A673 (cell line): ENCODE measurements around the gene WDR49. TPM values are rescaled to one million over a fixed set of nuclear protein-coding genes. Genes with fewer than 3 reads are reported as not detected.
"Not testable (repeated sequence)": the region's sequence is repeated elsewhere in the genome, so short reads cannot be mapped to it uniquely, and the experiment has no call there.

Source experiments
- BruUV-seq: library from RNA; stranded (reverse); fragments of 400-500 nt; replicated peaks from 2 replicates; lab custom pipeline; 2021; lab: Mats Ljungman, UMichigan
- CTCF ChIA-PET: fragments of 300-600 bp; sonication (Branson Sonifier 250); formaldehyde crosslinking; loops from one replicate; lab custom pipeline; 2022; ENCODE audit warnings: antibody characterized with exemption; lab: Charles Lee
- POLR2A ChIA-PET: fragments of 300-600 bp; sonication (Branson Sonifier 250); formaldehyde crosslinking; loops from one replicate; lab custom pipeline; 2022; ENCODE audit warnings: antibody characterized with exemption; ENCODE audit not compliant: low non-redundant PET; lab: Charles Lee
- DNase-seq: peaks from one replicate; pipeline ENCODE4 v3.0.0-alpha.2; 2015; ENCODE audit warnings: low spot score
- H3K27ac ChIP-seq: fragments of 200-600 bp; sonication (generic); 2 replicates; pipeline ENCODE4 v1.5.1; 2016; ENCODE audit warnings: mixed run types, low read depth, mild to moderate bottlenecking, mixed read lengths, antibody characterized with exemption, low read length; ENCODE audit not compliant: poor library complexity, severe bottlenecking
- H3K27me3 ChIP-seq: fragments of 200-600 bp; sonication (generic); replicated peaks from 2 replicates; pipeline ENCODE4 v1.6.1; 2017; ENCODE audit warnings: mixed run types, low read depth, mild to moderate bottlenecking, mixed read lengths, antibody characterized with exemption, low read length; ENCODE audit not compliant: insufficient read depth, poor library complexity
- H3K36me3 ChIP-seq: fragments of 200-600 bp; sonication (generic); 2 replicates; pipeline ENCODE4 v1.6.1; 2016; ENCODE audit warnings: mixed run types, mild to moderate bottlenecking, mixed read lengths, antibody characterized with exemption, low read length; ENCODE audit not compliant: insufficient read depth, poor library complexity, severe bottlenecking
- H3K4me1 ChIP-seq: fragments of 200-600 bp; sonication (generic); 2 replicates; pipeline ENCODE4 v1.6.1; 2017; ENCODE audit warnings: mixed run types, mild to moderate bottlenecking, mixed read lengths, antibody characterized with exemption, low read length; ENCODE audit not compliant: insufficient read depth, poor library complexity, severe bottlenecking
- H3K4me3 ChIP-seq: fragments of 200-600 bp; sonication (generic); 2 replicates; pipeline ENCODE4 v1.5.1; 2016; ENCODE audit warnings: low read depth, mixed run types, mild to moderate bottlenecking, mixed read lengths, low read length; ENCODE audit not compliant: poor library complexity, severe bottlenecking
- H3K9me3 ChIP-seq: fragments of 200-600 bp; sonication (generic); 2 replicates; pipeline ENCODE4 v1.6.1; 2016; ENCODE audit warnings: mixed run types, low read depth, mild to moderate bottlenecking, mixed read lengths, antibody characterized with exemption, low read length; ENCODE audit not compliant: poor library complexity, severe bottlenecking
- EZH2 ChIP-seq: fragments of 200-600 bp; sonication (generic); IDR thresholded peaks from 2 replicates; pipeline ENCODE4 v1.6.1; 2017; ENCODE audit warnings: borderline replicate concordance, low read depth, mild to moderate bottlenecking, mixed read lengths, antibody characterized with exemption, low read length; ENCODE audit not compliant: poor library complexity, severe bottlenecking
- intact Hi-C: fragments of 100-400 bp; cut with micrococcal nuclease; formaldehyde crosslinking; loops from one replicate; pipeline ENCODE4 v1.10.0; 2022; ENCODE audit not compliant: unreplicated experiment
- total RNA-seq: library from RNA; stranded (reverse); gene quantifications from 2 replicates; pipeline ENCODE4 v1.2.3, GENCODE V29; 2021
- TF ChIP-seq, protein P1 (sequence below): fragments of 300-800, 200-600 bp; sonication (generic); conservative IDR thresholded peaks from 2 replicates; pipeline ENCODE4 v1.5.1; 2017; ENCODE audit warnings: low read depth, mild to moderate bottlenecking, antibody characterized with exemption, low read length, moderate library complexity, mixed read lengths

WDR49 gene
- total RNA-seq, 1 experiment from 2014 or later, result not detected

DNA sequence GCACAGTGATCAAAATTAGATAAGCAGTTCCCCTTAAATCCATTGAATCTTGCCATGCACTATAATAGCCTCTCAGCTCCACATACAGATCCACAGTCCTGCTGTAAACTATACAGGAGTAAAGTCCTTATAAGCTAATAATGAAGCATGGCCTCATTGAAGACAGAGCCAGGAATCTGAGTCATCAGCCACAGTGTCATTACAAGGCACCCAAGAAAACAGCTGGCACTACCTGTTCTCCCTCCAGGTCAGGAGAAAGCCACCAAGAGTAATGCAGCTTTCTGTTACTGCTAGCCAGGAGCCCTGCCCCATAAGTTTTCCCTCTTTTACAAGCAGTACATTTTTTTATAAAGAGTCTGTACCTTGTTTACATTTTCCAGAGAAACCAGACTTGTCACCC is 27.3 kb downstream of the WDR49 start:
- no peaks in the 10 kb centered on the region for H3K9me3 ChIP-seq
- no peaks in the 10 kb centered on the region for H3K27me3 ChIP-seq
- ChIA-PET CTCF (no interaction called here), POLR2A (no interaction called here)
- no peak overlapping the region for H3K4me3 ChIP-seq
- TF ChIP-seq EZH2, result no peak
- TF ChIP-seq, protein P1, sequence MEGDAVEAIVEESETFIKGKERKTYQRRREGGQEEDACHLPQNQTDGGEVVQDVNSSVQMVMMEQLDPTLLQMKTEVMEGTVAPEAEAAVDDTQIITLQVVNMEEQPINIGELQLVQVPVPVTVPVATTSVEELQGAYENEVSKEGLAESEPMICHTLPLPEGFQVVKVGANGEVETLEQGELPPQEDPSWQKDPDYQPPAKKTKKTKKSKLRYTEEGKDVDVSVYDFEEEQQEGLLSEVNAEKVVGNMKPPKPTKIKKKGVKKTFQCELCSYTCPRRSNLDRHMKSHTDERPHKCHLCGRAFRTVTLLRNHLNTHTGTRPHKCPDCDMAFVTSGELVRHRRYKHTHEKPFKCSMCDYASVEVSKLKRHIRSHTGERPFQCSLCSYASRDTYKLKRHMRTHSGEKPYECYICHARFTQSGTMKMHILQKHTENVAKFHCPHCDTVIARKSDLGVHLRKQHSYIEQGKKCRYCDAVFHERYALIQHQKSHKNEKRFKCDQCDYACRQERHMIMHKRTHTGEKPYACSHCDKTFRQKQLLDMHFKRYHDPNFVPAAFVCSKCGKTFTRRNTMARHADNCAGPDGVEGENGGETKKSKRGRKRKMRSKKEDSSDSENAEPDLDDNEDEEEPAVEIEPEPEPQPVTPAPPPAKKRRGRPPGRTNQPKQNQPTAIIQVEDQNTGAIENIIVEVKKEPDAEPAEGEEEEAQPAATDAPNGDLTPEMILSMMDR, result no peak
- no peak for DNase-seq
- no peak overlapping the region for H3K27ac ChIP-seq
- no peaks in the 10 kb centered on the region for H3K4me1 ChIP-seq
- no peaks in the 10 kb centered on the region for H3K36me3 ChIP-seq
- BruUV-seq, result no TSS peak
- intact Hi-C loops, result no loop called here

DNA sequence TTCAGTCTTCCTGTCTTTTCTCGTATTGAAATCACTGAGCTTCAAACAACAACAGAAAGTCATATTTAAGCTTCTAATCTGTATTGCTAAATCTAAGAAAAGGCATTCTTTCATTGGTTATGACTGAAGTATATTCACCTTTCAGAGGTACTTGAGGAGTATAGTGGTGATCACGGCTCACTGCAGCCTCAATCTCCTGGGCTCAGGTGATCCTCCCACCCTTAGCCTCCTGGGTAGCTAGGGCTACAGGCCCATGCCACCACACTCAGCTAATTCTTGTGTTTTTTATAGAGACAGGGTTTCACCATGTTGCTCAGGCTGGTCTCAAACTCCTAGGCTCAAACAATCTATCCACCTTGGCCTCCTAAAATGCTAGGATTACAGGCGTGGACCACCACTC is 38.7 kb downstream of the WDR49 start:
- H3K9me3 ChIP-seq, result no peaks in the 10 kb centered on the region
- intact Hi-C loops, result no loop called here
- ChIA-PET POLR2A (no interaction called here), CTCF (no interaction called here)
- no peaks in the 10 kb centered on the region for H3K4me1 ChIP-seq
- TF ChIP-seq EZH2, result no peak
- TF ChIP-seq, protein P1, result no peak
- H3K27me3 ChIP-seq, result no peaks in the 10 kb centered on the region
- no TSS peak for BruUV-seq
- H3K27ac ChIP-seq, result no peak overlapping the region
- H3K36me3 ChIP-seq, result no peaks in the 10 kb centered on the region
- no peak for DNase-seq
- H3K4me3 ChIP-seq, result no peak overlapping the region

DNA sequence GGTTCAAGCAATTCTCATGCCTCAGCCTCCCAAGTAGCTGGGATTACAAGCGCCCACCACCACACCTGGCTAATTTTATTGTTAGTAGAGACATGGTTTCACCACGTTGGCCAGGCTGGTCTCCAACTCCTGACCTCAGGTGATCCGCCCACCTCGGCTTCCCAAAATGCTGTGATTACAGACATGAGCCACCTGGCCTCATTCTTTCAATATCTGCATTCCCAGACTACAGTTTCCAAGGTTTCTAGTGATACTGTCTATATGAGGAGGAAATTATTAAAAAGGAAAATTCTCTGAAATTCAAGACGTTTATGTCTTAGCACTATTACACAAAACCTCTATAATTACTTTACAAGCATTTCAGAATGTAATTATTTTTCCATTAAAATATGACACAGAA is 39.5 kb downstream of the WDR49 start:
- H3K4me1 ChIP-seq, H3K27ac ChIP-seq, POLR2A ChIA-PET, BruUV-seq, CTCF ChIA-PET, DNase-seq, H3K27me3 ChIP-seq, H3K36me3 ChIP-seq, intact Hi-C loops, H3K9me3 ChIP-seq, H3K4me3 ChIP-seq: not testable (repeated sequence)

DNA sequence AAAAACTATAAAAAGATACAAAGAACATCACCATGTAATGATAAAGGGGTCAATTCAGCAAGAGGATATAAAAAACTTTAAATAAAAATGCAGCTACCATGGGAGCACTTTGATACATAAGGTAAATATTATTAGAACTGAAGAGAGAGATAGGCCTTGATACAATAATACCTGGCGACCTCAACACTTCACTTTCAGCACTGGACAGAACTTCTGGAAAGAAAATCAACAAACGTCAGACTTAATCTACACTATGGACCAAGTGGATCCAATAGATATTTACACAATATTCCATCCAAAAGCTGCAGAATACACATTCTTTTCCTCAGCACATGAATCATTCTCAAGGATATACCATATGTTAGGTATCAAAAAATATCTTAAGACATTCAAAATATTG is 42.0 kb downstream of the WDR49 start:
- H3K27me3 ChIP-seq, result peaks cover 3% of the 10 kb centered on the region
- H3K9me3 ChIP-seq, result no peaks in the 10 kb centered on the region
- H3K36me3 ChIP-seq, result no peaks in the 10 kb centered on the region
- H3K4me3 ChIP-seq, result no peak overlapping the region
- intact Hi-C loops, result loop anchor here (2.0 kb wide), 1 partner anchor 31 kb away; no protein-coding TSS in a partner anchor
- no peaks in the 10 kb centered on the region for H3K4me1 ChIP-seq
- no TSS peak for BruUV-seq
- ChIA-PET POLR2A (no interaction called here), CTCF (no interaction called here)
- DNase-seq, result no peak
- H3K27ac ChIP-seq, result no peak overlapping the region
- no peak for TF ChIP-seq EZH2
- TF ChIP-seq, protein P1, result no peak
